NCI-H1105 (cell line): ENCODE data around the gene U2SURP.
"Not testable (repeated sequence)": the region's sequence is repeated elsewhere in the genome, so short reads cannot be mapped to it uniquely, and the experiment has no call there.

Source experiments
- DNase-seq: peaks from one replicate; lab custom pipeline; 2025; lab: John Stamatoyannopoulos, UW

U2SURP gene

DNA sequence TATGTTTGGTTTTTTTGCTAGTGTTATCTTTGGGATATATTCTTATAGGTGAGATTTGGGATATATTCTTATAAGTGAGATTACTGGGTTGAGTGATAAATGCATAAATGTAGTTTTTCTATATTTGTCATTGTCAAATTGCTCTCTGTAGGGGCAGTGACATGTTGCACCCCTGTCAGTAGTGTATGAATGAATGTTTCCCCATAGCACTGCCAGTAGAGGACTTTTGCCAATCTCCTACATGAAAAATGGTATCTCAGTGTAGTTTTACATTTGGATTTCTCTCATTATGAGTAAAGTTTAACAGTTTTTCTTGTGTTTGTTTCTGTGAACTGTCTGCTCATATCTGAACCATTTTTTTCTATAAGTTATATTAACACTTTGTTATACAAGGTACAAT lies 13.6 kb downstream of the U2SURP start:
- no peak for DNase-seq

DNA sequence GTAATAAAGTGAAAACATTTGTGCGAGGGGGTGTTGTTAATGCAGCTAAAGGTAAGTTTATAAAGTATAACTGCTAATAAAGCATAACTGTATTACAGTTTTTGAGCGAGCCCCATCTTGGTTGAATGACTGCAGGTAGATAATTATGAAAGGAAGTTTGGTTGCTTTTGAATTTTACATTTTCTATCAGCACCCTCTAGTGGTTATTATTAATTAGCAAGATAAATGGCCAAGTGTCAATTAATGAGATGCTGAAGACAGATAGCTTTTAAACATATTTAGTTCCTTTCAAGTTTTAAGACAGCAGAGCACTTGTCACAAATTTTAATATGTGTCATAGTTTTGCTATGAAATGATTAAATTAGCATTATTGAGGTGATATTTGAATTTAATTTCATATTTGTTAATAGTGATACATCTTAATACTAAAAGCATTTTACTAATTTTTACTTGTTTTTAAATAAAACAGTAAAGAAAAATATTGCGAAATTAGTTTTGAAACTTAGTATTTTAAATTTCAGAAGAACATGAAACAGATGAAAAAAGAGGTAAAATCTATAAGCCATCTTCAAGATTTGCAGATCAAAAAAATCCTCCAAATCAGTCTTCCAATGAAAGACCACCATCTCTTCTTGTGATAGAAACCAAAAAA lies 15.1 kb downstream of the U2SURP start:
- peak; percentile 26 for DNase-seq

DNA sequence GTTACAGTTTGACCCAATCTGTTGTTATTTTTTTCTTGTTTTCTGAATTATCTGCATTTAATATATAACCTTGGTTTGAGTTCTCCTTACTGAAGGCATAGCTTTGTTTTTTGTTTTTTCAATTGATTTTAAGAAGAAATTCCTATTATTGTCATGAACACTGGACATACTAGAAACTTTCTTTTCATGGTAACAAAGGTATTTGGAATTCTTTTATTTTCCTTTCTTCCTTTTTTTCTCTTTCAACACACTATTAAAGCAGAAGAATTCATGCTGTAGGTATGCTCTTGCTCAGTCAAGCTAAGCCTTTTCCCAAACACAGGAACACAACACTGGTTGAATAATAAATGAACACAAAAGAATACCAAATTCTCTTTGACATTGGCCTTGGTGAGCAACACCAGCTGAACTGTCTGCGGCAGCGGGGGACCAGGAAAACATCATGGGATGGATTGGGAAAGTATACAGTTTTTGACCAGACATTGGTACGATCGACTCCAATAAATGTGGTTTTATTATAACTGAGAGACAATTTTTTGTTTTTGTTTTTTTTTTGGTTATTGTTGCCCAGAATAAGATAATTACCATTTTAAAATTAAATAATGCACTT lies 23.1 kb downstream of the U2SURP start:
- DNase-seq: no peak

DNA sequence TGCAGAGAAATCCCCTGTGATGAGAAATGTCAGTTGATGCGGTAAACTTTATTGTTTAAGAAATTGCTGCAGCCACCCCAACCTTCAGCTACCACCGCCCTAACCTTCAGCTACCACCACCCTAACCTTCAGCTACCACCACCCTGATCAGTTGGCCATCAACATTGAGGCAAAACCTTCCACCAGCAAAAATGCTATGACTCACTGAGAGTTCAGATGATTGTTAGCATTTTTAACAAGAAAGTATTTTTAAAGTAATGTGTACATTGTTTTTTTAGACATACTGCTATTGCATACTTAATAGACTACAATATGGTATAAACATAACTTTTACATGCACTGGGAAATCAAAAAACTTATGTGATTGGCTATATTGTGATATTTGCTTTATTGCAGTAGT lies 30.0 kb downstream of the U2SURP start:
- DNase-seq: no peak

DNA sequence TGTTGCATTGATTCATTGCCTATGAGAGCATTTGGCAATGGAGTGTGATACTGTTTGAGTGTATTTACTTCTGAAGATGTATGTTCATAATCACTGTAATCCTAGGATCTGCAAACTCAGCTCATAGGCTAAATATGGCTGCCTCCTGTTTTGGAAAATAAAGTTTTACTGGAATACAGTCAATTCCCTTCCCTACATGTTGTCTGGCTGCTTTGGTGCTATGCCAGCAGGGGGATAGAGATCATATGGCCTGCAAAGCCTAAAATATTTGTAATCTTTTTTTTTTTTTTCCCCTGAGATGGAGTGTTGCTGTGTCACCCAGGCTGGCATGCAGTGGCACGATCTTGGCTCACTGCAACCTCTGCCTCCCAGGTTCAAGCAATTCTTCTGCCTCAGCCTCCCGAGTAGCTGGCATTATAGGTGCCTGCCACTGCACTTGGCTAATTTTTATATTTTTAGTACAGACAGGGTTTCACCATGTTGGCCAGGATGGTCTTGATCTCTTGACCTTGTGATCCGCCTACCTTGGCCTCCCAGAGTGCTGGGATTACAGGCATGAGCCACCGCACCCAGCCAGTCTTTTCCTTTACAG lies 30.5 kb downstream of the U2SURP start:
- not testable (repeated sequence) for DNase-seq

DNA sequence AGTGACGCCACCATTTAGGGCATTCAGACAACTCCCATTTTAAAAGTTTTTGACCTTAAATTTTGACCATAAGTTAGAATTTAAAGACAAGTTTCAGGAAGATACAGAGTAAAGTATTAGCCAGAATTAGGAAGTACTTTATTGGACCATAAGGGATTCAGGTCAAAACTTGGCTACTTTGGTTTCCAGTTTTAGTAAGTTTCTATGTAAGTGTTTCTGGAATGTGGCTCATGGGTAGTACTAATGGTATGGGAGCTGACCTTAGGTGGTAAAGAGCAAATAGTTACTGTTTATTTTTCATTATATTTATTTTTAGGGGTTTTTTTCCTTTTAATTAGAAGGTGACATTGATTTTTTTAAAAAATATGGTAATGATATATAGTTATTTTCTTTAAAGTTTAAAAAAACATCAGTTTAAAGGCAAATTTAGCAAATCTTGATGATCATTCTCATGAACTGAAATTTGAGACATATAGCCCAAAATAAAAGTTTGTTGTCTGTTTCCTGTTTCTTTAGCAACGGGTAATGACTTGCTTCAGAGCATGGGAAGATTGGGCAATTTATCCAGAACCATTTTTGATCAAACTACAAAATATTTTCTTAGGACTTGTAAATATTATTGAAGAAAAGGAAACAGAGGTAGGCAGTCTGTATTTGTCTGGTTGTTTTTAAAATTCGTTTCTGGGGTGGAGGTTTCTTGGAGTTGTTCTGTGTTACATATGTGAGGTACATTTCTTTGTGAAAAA lies 34.3 kb downstream of the U2SURP start:
- no peak for DNase-seq

DNA sequence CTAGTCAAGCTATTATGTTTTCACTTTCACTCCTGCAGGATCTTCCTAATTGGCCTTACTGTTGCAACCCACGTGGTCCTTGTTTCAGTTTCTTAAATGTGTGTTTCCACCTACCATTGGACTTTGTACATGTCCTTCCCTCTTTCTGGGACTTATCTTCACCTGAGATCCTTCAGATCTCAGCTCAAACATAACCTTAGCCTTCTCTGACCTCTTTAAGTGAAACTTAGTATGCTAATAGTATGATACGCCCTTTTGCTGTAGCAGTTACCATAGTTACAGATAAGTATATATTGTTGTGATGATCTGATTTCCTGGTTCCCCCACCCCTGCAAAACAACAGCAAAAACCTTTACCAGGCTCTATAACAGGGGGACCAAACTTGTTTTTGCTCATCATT lies 35.2 kb downstream of the U2SURP start:
- DNase-seq: no peak

DNA sequence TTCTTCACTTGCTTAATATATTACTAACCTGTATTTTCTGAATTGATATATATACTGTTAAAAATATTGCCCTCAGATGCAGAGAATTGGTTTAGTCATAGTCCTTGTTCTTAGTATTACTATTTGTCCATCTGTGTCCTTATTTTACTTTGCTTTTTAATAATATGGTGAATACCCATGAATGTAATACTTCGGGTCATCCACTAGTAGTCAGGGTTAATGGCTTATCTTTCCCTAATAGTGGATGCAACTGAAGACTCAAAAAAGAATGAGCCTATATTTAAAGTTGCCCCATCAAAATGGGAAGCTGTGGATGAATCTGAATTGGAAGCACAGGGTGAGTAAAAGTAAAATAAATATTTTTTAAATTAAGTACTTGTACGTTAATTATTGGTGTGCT lies 36.5 kb downstream of the U2SURP start:
- DNase-seq: no peak

DNA sequence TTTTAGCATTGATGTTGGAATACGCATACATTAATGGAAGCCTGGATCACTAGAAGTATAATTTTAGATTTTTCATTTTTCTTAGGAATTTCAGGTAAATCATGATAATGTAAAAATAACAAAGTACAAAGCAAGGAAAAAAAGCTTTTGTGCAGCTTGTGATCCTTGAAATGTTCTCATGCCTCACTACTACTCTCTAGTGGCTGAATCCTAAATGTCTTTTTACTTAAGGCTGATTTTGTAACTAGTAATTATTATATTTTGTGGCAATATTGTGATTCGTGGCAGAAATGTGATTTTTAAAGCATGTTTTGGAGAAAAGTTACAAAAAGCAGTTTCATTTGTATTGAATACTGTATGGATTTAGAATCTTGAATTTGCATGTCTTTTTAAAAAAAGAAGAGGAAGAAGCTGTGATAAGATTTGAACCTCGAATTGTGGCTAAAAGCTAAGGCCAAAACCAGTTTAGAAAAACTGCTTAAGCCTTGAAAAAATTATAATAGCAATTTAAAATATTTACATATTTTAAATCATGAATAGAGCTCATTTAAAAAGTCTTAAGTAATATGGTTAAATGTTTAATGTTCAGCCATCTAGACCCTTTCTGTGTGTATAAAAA lies 39.0 kb downstream of the U2SURP start:
- DNase-seq: no peak

DNA sequence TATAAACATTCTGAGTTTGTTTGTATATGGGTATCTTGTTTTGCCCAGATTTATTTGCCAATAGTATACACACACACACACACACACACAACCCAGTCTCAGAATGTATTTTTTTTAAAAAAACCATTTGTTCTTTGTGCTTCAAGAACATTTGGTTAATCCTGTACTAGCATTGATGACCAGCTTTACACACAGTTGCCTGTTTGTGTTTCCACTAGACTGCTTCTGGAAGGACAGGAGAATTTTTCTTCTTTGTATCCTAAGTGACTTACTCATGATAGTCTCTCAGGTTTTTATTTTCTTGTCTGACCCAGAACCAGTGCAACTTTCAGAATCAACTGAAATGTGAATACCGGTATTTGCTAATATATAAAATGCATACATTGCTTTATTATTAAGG lies 40.5 kb downstream of the U2SURP start:
- no peak for DNase-seq

DNA sequence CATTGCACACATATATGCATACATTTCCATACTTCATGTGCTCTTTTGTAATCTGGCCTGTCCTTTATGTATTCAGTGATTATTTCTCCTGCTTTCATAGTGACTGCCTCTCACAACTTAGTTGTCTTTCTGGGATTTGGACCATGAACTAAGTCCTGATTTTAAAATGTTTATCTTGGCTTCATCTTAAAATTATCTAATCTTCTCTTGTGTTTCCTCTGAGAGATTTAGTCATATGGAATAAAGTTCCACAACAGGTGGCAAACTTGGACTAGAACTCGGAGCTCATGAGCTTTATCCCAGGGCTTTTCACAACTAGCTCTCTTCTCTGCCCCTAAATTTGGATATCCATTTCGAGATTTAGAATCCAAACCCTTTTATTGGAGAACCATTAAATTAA lies 44.3 kb downstream of the U2SURP start:
- DNase-seq: no peak

DNA sequence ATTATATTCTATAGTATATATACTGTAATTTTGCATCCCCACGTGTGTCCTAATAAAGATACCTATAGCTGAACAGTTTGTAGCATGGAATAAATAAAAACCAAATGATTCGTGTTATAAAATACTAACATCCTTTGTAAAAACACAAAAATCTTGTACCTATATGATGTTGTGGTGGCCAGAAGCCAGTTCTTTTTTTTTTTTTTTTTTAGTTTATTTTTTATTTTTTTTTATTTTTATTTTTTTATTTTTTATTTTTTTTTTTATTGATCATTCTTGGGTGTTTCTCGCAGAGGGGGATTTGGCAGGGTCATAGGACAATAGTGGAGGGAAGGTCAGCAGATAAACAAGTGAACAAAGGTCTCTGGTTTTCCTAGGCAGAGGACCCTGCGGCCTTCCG lies 44.7 kb downstream of the U2SURP start:
- not testable (repeated sequence) for DNase-seq

DNA sequence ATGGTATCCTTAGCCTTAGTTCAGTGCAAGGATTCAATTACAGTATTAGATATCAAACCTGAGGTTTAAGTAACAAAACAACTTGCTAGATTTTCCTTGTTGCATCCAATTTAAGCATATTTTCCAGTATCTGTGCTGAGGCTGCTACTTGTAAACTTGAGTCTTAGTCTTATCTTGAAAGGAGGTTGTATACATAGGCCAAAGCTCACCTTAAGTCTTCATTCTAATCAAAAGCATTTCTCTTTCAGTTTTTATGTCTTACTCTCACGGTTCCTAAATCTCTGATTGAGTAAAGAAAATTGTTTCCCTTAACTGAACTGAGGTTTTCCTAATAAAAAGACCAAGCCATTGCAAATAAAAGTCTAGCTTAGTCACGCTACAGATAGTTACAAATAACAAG lies 52.6 kb downstream of the U2SURP start:
- no peak for DNase-seq

DNA sequence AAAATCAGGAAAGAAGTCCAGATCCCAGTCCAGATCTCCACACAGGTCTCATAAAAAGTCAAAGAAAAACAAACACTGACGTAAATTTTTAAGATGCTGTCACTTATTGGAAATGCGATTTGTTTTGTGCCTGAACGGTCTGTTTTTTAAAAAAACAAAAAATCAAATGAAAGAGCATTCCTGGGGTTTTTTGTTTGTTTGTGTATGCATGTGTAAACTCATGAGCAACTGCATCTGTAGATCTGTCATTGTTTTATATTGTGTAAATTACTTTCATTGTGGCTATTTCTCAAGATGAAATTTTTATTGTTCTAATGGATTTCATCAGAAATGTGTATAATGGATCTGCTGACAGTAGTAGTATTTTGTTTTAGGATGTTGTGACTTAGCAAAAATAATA lies 55.0 kb downstream of the U2SURP start:
- no peak for DNase-seq

DNA sequence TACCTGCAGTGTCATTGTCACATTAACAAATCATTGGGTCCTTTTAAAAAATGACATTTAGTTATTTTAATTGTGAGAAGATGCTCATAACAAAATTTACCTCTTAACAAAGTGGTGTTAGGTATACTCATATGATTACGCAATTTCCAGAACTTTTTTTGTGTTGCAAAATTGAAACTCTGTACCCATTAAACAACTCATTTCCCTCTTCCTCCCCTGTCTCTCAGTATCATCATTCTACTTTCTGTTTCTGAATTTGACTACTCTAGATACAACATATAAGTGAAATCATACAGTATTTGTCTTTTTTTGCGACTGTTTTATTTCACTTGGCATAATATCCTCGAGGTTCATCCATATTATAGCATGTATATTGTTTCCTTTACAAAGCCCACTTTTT lies 59.5 kb downstream of the U2SURP start:
- DNase-seq: no peak

DNA sequence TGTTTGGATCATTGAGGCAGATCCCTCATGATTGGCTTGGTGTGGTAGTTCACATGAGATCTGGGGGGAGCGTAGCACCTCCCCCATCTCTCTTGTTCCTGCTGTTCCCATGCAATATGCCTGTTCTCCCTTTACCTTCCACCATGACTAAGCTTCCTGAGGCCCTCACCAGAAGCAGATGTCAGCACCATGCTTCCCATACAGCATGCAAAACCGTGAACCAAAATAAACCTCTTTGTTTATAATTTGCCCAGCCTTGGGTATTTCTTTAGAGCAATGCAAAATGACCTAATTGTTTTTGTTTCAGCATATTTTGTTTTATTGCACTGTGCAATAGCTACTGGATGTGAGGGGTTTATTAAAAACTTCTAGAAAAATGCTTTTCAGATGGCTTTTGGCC lies 61.6 kb downstream of the U2SURP start:
- no peak for DNase-seq

DNA sequence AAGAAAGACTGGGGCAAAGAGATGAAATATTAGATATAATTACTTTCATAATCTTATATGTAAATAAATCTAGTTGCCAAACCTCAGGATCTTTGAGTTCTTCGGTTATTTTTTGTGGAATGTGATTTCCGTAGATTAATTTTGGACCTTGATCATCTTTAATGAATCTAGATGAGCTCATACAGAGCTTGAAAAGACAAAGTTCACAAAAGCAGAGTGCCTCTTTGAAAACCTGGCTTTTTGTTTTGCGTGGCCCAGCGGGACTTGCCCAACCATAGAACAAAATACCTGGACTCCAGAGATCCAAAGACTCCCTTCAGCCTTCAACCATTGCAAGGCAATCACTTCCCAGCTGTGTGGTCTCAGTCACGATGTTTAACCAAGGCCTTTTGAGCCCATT lies 63.4 kb downstream of the U2SURP start:
- no peak for DNase-seq

DNA sequence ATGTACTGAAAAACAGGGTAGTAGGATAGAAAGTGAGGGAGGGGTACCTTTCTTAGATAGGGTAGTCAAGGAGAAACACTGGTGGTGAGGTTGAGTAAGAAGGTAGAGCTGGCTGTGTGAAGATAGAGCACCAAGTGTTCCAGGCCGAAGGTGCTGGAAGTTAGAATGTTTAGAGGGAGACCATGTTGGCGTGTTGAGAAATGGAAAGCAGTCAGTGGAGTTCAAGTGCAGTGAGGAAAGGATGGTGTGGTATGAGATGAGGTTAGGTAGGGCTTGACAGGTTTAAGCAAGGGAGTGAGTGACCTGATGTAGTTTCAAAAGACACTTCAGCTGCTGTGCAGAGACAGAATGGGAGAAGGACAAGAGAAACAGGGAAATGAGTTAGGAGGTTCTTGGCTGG lies 64.0 kb downstream of the U2SURP start:
- no peak for DNase-seq

DNA sequence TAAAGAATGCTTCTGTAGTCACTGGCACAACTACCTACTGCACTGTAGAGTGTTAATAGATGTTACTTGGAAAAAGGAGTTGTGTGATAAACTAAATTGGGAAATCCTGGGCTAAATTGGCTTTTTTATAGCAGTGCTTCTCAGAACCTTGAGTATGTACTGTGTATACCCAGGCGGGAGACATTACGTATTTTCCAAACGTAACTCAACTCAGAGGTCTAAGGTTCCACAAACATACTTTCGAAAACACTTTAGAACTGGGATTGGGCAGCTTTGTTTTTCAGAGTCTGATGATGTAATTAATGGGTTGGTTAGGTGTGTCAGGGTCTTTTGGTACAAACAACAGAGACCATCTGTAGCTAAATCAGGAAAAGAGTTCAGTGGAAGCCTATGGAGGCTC lies 64.7 kb downstream of the U2SURP start:
- DNase-seq: no peak

DNA sequence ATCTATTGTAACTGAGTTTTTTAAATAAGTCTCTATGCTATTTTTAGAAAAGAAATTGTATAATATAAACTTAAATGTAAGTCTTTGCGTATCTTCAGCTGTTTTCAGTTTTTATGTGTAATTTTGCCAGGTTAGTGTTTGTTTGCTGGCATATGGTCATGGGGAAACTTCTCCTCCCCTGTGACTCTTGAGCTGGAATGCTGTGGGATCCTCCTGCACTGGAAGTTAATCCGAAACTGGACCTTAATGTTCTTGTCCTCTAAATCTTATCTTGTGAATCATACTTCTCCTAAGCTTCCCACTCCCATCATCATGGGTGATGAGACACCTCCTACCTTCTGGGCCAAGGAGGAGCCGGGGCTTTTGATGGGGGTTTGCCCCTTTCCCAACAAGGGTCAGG lies 65.8 kb downstream of the U2SURP start:
- DNase-seq: no peak

DNA sequence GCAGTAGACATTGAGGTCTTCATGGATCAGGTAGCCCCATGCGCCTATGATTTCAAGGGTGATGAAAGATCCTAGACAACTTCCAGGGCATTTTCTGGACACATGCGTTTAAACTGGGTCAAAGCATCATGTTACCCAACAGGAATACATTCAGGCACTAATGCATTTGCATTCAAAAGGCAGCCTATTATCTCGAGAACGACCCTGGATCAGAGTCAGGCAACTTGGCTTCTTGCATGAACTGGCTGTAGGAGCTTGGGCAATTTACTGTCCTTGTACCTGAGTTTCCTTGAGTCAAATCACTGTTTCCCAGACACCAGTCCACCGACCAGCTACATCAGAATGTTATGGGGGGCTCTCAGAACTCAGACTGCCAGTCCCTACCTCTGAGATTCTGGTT lies 66.7 kb downstream of the U2SURP start:
- DNase-seq: no peak

DNA sequence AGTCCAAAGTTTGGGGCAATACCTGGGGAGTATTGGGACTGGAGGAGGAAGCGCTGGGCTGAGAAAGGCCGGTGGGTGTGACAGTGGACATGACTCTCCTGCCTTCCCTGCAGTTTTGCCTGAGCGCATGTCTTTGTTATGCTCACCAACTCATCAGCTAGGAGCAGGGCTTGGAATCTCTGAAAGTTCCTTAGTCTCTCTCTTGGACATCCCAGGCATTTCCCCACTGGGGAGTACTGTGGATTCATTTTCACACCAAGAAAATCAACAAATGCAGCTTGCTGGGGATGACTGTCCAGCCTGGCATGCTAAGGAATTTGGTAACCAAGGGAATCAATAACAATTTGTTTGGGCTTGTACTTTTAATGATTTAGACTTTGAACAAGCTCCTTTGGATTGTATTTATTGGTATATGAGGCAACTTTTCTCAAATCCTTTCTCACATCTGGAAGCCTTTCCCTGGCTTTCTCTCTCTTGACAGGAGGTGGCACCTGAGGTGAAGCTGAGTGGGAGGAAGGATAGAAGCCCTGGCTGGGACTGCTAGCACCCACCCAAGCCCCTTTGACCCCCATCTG lies 69.7 kb downstream of the U2SURP start:
- no peak for DNase-seq
